DMS53 (cell line): Measurements from ENCODE around the gene PRIMA1.
"Not testable (repeated sequence)": the region's sequence is repeated elsewhere in the genome, so short reads cannot be mapped to it uniquely, and the experiment has no call there.

ENCODE experiments used
- DNase-seq: peaks from one replicate; lab custom pipeline; 2025; lab: John Stamatoyannopoulos, UW

Gene PRIMA1, protein sequence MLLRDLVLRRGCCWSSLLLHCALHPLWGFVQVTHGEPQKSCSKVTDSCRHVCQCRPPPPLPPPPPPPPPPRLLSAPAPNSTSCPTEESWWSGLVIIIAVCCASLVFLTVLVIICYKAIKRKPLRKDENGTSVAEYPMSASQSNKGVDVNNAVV

GRCh38 chr14:93788293-93788542, at the start of gene PRIMA1:
Gene PRIMA1, minus strand, starts transcription at chr14:93788485. Its CDS starts 767 bp downstream, at chr14:93787718.
- DNase-seq: no peak

GRCh38 chr14:93834699-93835371, 46.5 kb upstream of the PRIMA1 start:
- DNase-seq: no peak

DNA sequence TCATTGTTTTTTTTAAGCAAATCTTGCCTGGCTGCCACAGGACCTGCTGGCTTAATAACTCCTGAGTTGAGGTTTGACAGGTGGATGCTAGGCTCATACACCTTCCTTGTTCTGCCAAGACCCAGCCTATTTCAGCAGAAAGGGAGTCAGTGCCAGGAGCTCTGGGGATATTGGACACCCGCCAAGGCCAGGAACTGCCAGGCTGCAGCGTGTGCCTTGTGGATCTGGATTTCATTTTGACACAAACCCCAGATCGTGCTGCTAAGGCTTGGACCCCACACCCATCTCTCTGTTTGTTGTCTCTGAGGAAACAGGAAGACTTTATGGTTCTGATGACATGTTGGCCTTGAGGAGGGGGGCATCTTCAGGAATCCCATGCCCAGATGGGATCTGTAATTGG, 44.4 kb upstream of the PRIMA1 start:
- no peak for DNase-seq

- no peak for DNase-seq
Observed at GRCh38 chr14:93832081-93832480, 43.8 kb upstream of the PRIMA1 start.

- DNase-seq: no peak
Observed at GRCh38 chr14:93830753-93831461, 42.6 kb upstream of the PRIMA1 start.

DNA sequence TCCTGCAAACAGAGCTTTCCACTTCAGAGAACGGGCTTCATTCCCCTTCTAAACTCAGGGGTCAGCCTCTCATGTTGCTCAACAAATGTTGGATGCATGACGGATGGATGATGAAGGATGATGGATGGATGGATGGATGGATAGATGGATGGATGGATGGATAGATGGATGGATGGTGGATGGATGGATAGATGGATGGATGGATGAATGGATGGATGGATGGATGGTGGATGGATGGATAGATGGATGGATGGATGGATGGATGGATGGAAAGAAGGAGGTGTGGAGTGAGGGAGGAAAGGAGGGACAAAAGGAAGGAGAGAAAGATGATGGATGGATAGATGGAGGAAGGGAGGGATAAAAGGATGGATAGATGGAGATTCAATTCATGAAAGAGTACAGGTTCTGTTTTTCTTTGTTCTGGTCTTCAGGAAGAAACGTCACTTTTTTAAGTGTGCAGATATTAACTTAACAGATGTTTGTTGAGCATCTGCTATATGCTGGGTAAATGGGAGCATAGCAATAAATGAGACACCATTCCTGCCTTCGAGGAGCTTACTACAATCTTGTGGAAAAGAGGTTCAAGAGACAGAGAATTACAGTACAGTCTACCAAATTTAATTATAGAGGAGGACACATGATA, 41.7 kb upstream of the PRIMA1 start:
- no peak for DNase-seq

DNA sequence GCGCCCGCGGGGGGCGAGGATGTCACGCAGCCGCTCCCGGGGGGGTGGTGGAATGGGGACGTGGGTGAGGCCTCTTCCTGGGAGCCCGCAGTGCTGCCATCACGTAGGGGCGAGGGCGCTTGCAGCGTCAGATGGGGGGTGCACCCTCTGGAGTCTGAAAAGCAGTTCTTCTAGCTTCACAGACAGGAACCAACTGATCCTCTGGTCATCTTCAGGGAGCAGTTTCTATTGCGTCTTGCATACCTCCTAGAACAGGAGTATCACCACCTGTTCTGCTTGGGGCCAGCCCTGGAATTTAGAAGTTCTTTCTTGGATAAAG, 36.9 kb upstream of the PRIMA1 start:
- DNase-seq: no peak

DNA sequence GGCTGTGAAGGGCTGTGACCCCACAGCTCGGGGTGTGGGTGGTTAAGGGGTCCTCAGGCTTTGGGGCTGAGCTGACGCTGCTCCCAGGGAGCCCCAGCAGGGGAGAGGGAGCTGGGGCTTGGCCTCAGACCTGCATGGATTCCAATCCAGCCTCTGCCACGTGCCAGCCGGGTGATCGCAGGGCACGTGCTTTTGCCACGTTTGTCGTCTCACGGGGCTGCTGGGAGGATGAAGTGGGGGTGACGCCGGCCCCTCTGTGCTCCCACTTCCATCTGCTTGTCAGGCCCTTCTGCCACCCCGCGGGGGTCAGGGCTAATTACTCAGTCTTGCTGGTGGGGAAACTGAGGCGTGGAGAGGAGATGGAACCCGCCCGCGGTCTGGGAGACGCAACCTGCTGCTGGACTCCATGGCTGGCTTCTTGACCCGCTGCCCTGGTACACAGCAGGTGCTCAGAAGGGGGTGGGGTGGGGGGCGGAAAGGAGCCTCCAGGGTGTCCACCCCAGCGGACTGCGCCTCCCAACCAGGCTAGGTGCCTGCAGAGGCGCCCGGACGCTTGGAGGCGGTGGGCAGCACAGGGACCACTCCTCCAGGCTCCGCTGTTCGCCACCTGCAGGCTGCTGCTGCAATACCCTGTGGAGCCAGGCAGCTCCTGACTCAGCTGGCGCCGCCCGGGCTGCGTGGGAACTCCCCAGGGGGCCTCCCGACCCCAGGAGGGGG, 36.4 kb upstream of the PRIMA1 start:
- DNase-seq: no peak

DNA sequence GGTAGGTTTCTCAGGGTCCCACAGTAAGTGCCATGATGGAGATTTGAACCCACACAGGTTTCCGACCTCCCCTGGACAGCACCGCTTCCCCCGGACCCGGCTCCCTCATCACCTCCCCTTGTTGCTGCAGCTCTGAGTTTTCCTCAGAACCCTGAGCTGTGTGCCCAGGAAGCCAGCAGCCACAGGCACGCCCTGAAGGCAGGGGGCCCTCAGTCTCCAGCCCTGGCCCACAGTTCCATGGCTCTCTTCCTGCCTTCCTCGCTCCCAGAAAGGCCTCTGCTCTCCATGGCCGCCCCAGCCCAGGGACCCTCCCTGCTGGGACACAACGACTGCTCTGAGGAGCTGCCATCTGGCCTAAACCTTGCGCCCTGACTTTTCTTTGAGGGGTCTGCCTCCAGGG, 35.8 kb upstream of the PRIMA1 start:
- DNase-seq: no peak

DNA sequence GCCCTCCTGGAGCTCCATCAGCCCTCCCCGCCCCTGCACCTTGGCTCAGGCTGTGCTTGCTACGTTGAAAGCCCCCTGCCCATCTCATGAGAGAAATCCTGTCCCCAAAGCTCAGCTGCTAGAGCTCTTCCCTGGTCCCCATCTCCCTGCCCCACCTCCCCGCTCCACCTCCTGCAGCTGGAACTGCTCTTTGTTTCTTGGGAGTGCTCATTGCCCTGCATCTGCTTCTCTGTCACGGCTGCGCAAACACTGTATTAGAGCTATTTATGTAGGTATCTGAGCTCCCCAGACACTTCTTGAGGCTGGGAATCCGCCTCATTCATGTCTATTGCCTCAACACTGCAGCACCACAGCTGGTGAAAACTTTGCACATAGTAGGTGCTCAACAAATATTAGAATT, 32.8 kb upstream of the PRIMA1 start:
- DNase-seq: no peak

DNA sequence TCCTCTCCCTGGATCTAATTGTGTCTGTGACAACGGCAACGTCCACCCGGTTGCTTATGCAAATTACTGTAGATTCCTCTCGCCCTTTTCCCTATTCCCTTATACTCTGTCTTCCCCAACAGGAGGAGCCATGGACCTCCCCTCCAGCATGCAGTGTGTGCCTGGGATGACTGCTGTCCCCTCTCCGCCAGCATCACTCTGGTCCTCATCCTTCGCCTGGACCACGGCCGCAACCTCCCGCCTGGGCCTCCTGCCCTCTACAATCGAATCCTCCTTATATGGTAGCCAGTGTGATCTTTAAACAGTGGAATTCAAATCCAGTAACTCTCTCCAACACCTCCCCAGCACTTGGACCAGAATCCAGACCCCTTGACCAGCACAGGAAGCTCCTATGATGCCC, 30.6 kb upstream of the PRIMA1 start:
- no peak for DNase-seq

GRCh38 chr14:93811676-93812075, 23.4 kb upstream of the PRIMA1 start:
- DNase-seq: no peak

DNA sequence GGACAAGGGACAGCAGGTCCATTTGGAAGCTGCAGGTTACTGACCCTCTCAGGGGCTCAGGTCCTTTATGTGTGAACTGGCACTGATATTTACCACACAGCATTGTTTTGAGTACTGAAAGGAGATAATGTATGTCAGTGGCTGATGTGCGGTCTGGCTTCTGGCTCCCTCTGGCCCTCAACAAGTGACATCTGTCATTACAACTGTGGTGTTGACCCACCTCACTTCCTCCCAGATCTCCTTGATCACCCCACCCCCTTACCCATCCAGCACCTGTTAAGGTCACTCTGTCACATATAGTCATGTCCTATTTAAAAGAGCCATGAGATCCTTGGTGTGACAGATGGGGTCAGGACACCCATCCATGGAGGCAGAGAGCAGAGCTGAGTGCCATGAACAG, 22.7 kb upstream of the PRIMA1 start:
- no peak for DNase-seq

DNA sequence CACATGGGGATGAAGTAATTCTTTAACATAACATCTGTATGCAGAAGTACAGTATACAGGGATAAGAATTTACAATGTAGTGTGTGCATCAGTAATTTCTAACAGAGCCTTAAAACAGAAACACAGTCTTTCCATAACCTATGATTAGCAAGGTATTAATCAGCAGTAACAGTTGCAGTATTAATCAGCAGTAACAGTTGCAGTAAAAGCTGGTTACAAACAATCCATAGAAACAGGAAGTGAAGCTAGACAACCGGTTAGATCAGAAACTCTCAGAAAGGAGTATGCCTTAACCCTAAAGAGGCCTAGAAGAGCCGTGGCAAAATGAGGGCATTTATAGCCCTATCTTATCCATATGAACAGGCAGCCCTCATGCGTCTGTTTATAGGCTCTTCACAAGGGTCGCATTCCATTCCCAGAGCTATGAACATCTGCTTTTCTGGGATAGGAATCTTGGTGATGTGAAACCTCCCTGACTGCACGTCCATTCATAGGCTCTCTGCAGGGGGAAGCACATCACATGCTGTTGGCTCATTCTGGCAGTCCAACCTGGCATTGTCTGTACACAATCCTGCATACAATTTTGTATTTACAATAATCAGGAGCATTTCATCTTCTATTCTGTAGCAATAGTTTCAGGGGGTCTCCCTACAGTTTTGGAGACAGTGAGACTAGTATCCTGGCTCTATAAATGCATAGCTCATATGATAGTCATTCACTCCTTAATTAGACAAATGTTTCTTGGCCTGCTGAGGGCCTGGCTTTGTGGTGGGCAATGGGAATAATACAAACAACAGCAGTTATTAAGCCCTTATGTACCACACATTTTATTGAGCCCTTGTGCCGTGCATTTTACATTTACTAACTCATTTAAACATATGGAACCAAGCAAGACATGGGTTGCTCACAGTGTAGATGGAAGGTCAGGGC, 21.5 kb upstream of the PRIMA1 start:
- not testable (repeated sequence) for DNase-seq

- no peak for DNase-seq
Observed at GRCh38 chr14:93804654-93805053, 16.4 kb upstream of the PRIMA1 start.

- no peak for DNase-seq
Observed at GRCh38 chr14:93803408-93804318, 15.4 kb upstream of the PRIMA1 start.

GRCh38 chr14:93799989-93800921, 12.0 kb upstream of the PRIMA1 start:
- no peak for DNase-seq

DNA sequence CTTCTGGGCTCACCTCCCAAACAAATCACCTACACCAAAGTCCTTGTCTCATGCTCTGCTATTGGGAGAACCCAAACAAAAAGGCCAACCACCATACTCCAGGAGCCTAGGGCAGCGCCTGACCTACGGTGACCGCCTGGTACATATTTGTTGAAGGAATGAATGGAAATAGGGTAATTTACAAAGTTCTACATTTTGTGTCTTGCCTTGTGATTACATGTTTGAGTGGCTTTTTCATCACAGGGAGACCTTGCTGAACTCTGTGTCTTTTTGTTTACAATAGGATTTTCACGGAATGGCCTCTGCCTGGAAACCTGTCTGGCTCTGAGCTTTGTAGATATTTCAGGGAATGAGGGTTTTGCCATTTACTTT, 11.3 kb upstream of the PRIMA1 start:
- DNase-seq: no peak

GRCh38 chr14:93797536-93797935, 9.3 kb upstream of the PRIMA1 start:
- DNase-seq: no peak

DNA sequence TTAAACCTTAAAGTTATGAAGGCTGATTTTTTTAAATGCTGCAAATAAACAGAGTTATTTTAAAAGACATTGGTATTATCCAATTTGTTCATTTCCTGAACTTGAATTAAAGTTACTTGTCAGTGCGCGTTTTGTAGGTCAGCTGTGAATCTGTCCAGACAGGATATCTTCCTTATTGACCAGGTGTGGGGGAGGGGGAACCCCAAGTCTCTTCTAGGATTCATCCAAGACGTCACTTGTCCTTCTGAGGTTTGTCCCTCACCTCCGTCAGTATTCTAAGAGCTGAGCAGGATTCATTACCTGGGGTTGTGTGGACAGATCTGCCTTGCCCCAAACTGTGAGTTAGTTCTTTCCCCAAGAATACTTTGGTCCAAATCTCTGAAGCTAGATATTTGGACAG, 8.8 kb upstream of the PRIMA1 start:
- no peak for DNase-seq
